HG03575 (cell line): ENCODE measurements around the gene BST1.
A peak's percentile ranks its signal among the peaks of the same experiment; 100 is the strongest.

Experiments
- ATAC-seq: cut with Tn5 transposase; IDR thresholded peaks from one replicate; pipeline ENCODE4 v1.9.1; 2021; ENCODE audit not compliant: unreplicated experiment, insufficient number of reproducible peaks, low FRiP score; ENCODE audit errors: extremely low read depth

Gene BST1

GRCh38 chr4:15702941-15703403 is at the start of gene BST1:
TSS of gene BST1 (plus strand) at chr4:15703065. CDS start at chr4:15703145, 80 bp downstream.
- no peak for ATAC-seq

DNA sequence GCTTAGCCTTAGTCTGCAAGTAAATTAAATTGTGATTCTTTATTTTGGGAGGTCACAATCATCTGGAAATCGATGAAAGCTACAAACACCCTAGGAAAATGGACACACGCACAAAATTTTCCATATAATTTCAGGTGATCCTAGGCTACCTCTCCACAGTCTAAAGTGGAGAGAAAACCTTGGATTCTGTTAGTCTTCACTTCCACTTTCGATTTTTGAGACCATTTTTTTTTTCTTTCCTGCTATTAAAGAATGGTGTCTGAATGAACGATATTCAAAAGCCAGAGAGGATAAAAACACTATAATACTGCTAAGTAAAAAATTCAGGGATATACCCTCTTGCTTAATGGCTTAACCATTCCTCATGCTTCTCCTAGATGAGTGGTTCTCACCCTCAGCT is 49.4 kb upstream of the BST1 start:
- ATAC-seq: no peak

DNA sequence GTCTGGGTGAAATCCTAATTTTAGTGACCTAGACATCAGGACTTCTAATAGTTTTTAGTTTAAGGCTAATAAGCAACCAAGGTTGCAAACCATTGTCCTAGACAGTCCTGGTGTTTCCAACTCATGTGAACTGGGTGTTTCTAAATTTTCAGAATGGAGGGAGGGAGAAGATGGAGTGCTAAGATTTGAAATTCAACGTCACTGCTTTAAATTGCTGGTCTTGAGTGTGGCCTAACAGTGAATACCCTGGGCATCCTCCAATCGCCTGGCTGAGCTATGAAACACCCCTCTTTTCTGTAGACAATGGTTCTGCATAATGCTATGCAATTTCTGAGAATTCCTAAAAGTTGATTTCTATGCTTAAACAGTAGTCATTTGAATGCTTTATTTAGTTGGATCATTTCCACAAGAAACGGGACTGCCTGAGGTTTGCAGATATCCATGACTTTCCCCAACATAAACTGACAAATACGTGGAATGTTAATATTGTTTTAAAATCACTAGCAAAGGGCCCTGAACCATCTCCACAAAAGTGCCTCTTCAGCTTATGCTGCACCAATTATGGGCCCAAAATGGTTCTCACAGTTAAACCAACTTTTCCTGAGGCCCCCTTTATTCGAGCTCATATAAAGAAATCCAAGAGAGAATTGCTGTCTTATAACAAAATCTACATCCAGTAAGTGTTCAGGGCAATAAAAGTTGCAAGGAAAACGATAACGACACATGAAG is 48.8 kb upstream of the BST1 start:
- no peak for ATAC-seq

GRCh38 chr4:15654593-15655222 is 48.2 kb upstream of the BST1 start:
- ATAC-seq: peak; percentile 21

DNA sequence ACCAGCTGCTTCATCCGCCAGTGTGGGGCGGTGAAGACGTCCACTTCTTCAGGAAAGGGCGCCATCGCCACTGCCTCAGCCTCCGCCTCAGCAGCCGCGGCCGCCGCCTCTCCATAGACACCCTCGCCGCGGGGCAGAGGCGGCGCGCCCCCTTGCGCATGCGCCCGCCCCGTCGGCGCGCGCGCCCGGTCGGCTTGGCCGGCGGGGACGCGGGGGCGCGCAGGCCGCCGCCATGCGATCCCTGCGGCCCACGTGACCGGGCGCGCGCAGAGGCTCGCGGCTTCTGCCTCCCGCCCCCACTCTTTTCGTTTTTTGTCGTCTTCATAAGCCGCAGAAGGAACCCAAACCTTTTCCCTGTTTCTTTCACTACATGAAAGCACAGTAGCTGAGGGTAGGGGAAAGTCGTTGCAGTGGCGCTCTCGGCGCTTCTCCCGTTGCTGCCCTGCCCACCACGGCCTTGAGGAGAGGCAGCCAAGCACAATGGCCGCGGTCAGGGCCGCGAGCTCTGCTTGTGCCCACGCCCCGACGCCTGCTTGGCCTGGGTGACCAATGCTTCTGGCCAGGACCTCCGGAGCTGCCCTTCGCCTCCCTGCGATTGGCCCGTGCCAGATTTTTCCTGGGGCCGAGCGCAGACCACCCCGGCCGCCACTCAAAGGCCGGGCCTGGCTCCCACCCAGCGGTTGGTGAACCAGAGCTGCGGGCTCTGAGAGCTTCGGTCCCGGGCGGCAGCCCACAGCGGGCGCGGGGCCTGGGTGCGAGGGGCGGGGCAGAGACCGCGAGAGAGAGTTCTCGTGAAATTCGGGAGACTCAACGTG is 47.4 kb upstream of the BST1 start, which contains the start of gene FBXL5:
TSS of gene FBXL5 (minus strand) at position 135 of the 815 bp plus-strand sequence. CDS start at position 65, 70 bp downstream.
- peak; percentile 28 for ATAC-seq

DNA sequence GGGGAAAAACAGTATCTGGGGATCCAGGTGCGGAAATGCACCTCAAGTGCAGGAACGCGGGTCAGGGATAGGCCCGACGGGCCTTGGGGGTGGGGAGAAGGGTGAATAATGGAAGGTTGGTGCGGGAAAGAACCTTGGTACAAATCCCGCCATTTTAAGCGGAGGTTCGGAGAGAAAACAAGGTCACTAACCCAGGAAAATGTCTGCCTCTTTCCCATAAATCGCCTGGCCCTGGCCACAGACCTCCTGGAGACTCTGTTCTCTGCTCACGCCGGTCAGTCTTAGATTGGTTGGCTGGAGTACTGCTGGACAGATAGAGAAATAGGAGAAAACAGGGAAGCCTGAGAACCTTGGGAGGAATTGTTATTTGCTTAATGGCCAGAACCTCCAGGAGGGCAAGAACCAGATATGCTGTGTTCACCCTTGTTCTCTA is 46.8 kb upstream of the BST1 start:
- no peak for ATAC-seq

DNA sequence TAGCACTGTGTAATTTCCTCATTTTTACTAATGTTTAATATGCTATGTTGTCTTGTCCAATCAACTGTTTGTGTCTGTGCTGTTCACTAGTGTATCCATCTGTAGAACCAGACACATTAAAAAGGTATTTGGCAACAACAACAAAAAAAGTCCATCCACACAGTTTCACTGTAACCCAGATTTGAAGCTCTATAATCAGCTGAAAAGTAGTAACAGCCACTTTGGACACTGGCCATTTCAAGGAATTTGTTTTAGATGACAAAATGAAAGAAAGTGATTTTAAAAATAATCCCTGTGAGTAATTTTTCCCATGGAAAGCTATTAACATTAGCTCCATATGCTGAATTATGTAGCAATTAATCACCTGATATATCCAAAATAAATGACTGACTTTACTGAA is 45.5 kb upstream of the BST1 start:
- ATAC-seq: no peak

- ATAC-seq: no peak
Observed at GRCh38 chr4:15658136-15658770, 44.6 kb upstream of the BST1 start.

GRCh38 chr4:15658781-15659180 is 44.1 kb upstream of the BST1 start:
- no peak for ATAC-seq

DNA sequence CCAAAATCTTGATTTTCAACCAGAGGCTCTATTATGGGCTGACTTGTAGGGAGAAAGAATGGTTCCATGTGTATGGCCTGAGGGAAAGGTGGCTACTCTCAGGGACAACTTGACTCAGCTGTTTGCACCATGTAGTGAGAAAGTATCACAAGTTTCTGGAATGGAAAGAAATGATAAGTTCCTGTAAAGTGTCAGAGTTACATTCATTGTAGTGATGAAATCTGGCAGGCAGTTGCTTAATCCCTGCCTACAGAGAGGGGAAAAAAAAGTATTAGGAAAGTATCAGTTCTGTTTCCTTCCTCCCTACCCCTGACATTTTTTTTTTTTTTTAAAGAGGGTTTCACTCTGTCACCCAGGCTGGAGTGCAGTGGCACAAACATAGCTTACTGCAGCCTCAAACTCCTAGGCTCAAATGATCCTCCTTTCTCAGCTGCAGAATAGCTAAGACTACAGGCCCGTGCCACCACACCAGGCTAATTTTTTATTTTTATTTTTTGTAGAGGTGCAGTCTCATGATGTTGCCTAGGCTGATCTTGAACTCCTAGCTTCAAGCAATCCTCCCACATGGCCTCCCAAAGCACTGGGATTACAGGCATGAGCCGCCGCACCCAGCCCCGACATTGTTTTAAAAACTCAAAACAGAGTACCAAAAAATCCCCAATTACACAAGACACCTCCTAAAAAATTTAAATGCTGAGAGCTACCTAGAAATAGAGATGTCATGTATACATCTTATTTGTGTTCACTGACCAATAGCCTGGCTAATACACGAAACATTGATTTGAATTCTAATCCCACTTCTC is 42.9 kb upstream of the BST1 start:
- no peak for ATAC-seq

DNA sequence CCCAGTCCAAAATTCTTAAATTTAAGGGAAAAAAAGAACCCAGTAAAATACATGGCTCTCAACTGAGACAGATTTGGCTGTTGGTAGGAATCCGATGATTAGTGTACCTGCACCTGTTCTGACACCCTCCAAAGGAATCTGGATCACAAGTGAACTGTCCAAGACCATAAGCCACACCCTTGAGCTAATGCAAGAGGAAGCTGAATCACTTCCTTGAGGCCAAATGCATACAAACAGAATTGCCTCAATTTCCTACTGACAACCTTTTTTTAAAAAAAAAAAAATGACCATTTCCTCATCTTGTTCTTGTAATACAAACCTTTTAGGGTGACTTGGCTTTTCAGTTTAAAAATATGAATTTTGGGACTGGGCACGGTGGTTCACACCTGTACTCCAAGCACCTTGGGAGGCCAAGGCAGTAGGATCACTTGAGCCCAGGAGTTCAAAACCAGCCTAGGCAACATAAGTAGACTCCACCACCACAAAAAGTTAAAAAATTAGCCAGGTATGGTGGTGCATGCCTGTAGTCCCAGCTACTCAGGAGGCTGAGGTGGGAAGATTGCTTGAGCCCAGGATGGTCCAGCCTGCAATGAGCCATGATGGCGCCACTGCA is 37.0 kb upstream of the BST1 start:
- ATAC-seq: no peak

DNA sequence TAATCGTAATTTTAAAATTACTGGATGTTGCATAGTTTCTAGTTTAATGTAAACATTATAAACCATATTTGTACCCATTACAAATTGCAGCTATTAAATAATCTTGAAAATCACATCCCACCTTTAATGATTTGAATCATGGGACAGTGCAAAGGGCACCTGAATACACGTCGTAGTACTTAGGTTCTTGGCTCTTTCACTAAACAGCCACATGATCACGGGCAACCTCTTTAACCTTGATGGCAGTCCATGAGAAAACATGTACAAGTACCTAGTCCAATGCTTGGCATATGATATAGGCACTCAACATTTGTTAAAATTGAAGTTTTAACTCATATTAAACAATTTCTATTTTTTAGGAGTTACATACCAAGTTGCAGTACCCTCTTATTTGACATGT is 35.9 kb upstream of the BST1 start:
- no peak for ATAC-seq

DNA sequence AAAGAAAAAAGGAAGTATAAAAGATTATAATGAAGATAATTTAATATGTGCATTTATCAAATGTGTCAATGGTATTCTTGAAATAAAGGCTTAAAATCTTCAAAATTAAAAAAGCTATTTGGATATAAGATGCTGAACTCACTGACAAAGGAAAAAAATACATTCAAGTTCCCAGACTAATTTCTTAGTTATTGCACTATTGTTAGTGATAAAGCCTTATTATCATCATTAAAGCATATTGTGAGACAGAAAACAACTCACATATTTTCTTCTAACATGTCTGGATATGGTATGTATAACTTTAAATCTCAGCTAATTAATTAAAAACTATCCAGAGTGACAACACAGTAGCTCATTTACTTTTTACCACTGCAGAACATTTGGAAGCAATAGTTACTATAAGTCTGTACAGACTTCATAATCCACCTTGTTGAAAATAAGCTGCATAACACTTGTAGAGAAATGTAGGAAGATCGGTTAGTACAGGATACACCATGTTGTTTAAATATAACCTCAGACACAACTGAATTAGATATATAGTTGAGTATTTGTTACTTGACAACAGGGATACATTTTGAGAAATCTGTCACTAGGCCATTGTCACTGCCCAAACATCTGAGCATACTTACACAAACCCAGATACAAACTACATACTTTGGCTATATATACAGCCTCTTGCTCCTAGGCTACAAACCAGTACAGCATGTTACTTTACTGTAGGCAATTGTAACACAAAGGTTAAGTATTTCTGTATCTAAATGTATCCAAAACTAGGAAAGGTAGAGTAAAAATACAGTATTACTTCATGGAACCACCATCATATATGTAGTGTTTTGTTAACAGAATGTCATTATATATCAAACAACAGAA is 34.1 kb upstream of the BST1 start:
- ATAC-seq: no peak

DNA sequence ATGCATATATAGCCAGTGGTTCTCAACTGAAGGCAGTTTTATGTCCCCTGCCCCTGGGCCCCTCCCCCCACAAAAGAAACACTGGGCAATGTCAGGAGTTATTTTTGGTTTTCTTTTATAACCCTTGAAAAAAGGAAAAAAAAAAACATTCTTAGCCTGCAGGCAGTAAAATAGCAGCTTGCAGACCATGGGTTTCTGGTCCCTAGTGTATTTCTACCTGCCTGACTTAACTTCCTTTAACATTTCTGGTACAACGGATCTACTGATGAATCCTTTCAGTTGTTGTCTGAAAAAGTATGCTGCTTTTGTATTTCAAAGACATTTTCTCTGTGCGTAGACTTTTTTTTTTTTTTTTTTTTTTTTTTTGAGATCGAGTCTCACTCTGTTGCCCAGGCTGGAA is 32.3 kb upstream of the BST1 start:
- ATAC-seq: no peak

GRCh38 chr4:15672101-15672500 is 30.8 kb upstream of the BST1 start:
- ATAC-seq: no peak

DNA sequence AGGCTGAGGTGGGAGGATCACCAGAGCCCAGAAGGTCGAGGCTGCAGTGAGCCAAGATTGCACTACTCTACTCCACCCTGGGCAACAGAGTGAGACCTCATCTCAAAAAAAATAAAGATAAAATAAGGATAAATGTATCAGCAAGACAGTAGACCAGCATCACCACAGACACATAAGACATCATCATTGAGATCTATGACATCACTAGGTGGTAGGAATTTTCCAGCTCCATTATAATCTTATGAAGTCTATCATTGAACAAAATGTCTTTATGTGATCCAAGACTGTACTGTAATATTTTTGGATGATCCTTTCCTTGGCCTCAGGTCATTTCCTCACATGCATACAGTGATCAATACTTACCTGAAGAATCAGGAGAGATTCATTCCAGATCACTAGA is 29.5 kb upstream of the BST1 start:
- ATAC-seq: no peak

DNA sequence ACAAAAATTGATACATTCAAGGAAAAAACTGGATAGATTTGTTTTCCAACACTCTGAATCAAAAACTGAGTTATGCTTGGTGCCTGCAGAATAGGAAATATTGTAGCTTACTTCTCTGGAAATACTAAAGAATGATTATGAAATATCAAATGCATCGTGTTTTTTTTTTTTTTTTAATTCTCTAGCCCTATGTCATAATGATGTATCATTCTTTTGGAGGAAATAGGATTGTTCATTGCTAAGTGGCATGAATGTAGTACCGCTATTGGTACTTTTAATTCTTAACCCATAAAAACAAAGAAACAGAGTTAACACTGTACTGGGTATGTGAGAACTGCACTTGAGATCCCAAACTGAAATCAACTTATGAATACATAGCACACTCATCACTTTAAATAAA is 28.8 kb upstream of the BST1 start:
- no peak for ATAC-seq
